ENCODE measurements around the gene EHD4. TPM values are rescaled to one million over a fixed set of nuclear protein-coding genes. Genes with fewer than 3 reads are reported as not detected.

The EHD4 gene
- polyA plus RNA-seq, 2 of the 4 experiments (the other 2 are of a cell fraction): 8.2 to 9.0 TPM

- ATAC-seq (no peak), FAIRE-seq (no peak), DNase-seq (ENCODE audit: low read depth in 1 of 2, low spot score in 1 of 2) (no peak)
- WGBS (ENCODE audit: missing lambda C conversion rate): 94% methylated on average over 3 of the region's 3 CpGs
- no peak overlapping the region for H3K4me2 ChIP-seq
- POLR2A ChIA-PET: no interaction called here
- TF ChIP-seq EHF (CRISPR knock-in tag; IDR thresholded peaks at IDR 0.05): no peak
- no peak for TF ChIP-seq RAD21 (conservative IDR thresholded peaks at IDR 0.05 in 1 of 2, IDR thresholded peaks at IDR 0.05 in 1 of 2)
- TF ChIP-seq HOXB5 (CRISPR knock-in tag; IDR thresholded peaks at IDR 0.05): no peak
- TF ChIP-seq SREBF2 (IDR thresholded peaks at IDR 0.05): no peak
- no peak for TF ChIP-seq CHD2 (IDR thresholded peaks at IDR 0.05; ENCODE audit: low read length, partially characterized antibody)
- TF ChIP-seq KDM1A (IDR thresholded peaks at IDR 0.05; ENCODE audit: low read depth): no peak
- no peak for TF ChIP-seq POLR2A (IDR thresholded peaks at IDR 0.05; ENCODE audit: low read length)
- no peak for TF ChIP-seq FOSL2 (IDR thresholded peaks at IDR 0.05)
- no peak for TF ChIP-seq FOSL2 (CRISPR knock-in tag; IDR thresholded peaks at IDR 0.05)
- no peak for TF ChIP-seq FOSB (CRISPR knock-in tag; IDR thresholded peaks at IDR 0.05)
- no peak for TF ChIP-seq TP53 (CRISPR knock-in tag; IDR thresholded peaks at IDR 0.05)
- TF ChIP-seq ATOH8 (CRISPR knock-in tag; IDR thresholded peaks at IDR 0.05; ENCODE audit: low read depth): no peak
- TF ChIP-seq NFE2L2 (conservative IDR thresholded peaks at IDR 0.05; ENCODE audit: low read length): no peak
- TF ChIP-seq RCOR1 (IDR thresholded peaks at IDR 0.05; ENCODE audit: low read depth, low read length): no peak
- no peak for TF ChIP-seq ESRRA (IDR thresholded peaks at IDR 0.05; ENCODE audit: borderline replicate concordance, low read length)
- no peak for TF ChIP-seq HDAC2 (IDR thresholded peaks at IDR 0.05)
- TF ChIP-seq BCL3 (IDR thresholded peaks at IDR 0.05): no peak
- TF ChIP-seq E2F6 (IDR thresholded peaks at IDR 0.05; ENCODE audit: borderline replicate concordance, low read depth): no peak
- TF ChIP-seq PBX3 (IDR thresholded peaks at IDR 0.05): no peak
- TF ChIP-seq FOXS1 (CRISPR knock-in tag; IDR thresholded peaks at IDR 0.05): no peak
- no peak overlapping the region for H3K27ac ChIP-seq
- CTCF ChIA-PET: interaction anchor here (1.2 to 2.1 kb wide), 2 partner anchors 36 to 202 kb away, joined by 5 read pairs; partner anchors contain the start of gene EHD4
- H3K4me3 ChIP-seq: no peak overlapping the region
- H3K9me3 ChIP-seq: no peaks in the 10 kb centered on the region
- peaks cover 52% of the 10 kb centered on the region for H3K4me1 ChIP-seq
Measured at GRCh38 chr15:41936155-41936554, 36.2 kb downstream of the EHD4 start.

GRCh38 chr15:41935566-41936020 lies 36.8 kb downstream of the EHD4 start:
- no peak for FAIRE-seq
- ATAC-seq: no peak
- WGBS (ENCODE audit: missing lambda C conversion rate): 79% methylated on average over 5 of the region's 5 CpGs
- Histone ChIP-seq H3K9me3 (no peaks in the 10 kb centered on the region), H3K27ac (no peak overlapping the region), H3K4me1 (peaks cover 51% of the 10 kb centered on the region), H3K4me3 (no peak overlapping the region), H3K4me2 (no peak overlapping the region)
- no peak for DNase-seq (ENCODE audit: low read depth in 1 of 2, low spot score in 1 of 2)
- ChIA-PET CTCF (interaction anchor here (2.1 kb wide), 1 partner anchor 37 kb away, joined by 5 read pairs; the partner anchor contains the start of gene EHD4), POLR2A (no interaction called here)
- TF ChIP-seq E2F6 (IDR thresholded peaks at IDR 0.05; ENCODE audit: borderline replicate concordance, low read depth) (no peak), CHD2 (IDR thresholded peaks at IDR 0.05; ENCODE audit: low read length, partially characterized antibody) (no peak), RAD21 (conservative IDR thresholded peaks at IDR 0.05 in 1 of 2, IDR thresholded peaks at IDR 0.05 in 1 of 2) (no peak), BHLHE40 (IDR thresholded peaks at IDR 0.05; ENCODE audit: low read depth, low read length) (no peak), ATOH8 (CRISPR knock-in tag; IDR thresholded peaks at IDR 0.05; ENCODE audit: low read depth) (no peak), KDM1A (IDR thresholded peaks at IDR 0.05; ENCODE audit: low read depth) (no peak), ZC3H11A (IDR thresholded peaks at IDR 0.05) (no peak), TFCP2L1 (CRISPR knock-in tag; IDR thresholded peaks at IDR 0.05) (no peak), FOXS1 (CRISPR knock-in tag; IDR thresholded peaks at IDR 0.05) (no peak), RCOR1 (IDR thresholded peaks at IDR 0.05; ENCODE audit: low read depth, low read length) (no peak), ZNF302 (CRISPR knock-in tag; IDR thresholded peaks at IDR 0.05) (no peak), MAFK (IDR thresholded peaks at IDR 0.05; ENCODE audit: partially characterized antibody) (no peak), TP53 (CRISPR knock-in tag; IDR thresholded peaks at IDR 0.05) (no peak), JUNB (IDR thresholded peaks at IDR 0.05) (no peak)

Measured in A549 (cell line).